ENCODE results near the gene MICALL2.
A peak's percentile ranks its signal among the peaks of the same experiment; 100 is the strongest.

MICALL2 gene

GRCh38 chr7:1479287-1479686 is 20.0 kb upstream of the MICALL2 start:
- H3K4me3 ChIP-seq (ENCODE audit: control insufficient read depth, low read depth, low read length), result no peak overlapping the region
- no peak for TF ChIP-seq CTCF (conservative IDR thresholded peaks at IDR 0.05; ENCODE audit: control insufficient read depth, insufficient read depth, low read depth, low read length)
- DNase-seq (ENCODE audit: low read depth), result no peak

- no peak overlapping the region for H3K4me3 ChIP-seq (ENCODE audit: control insufficient read depth, low read depth, low read length)
- TF ChIP-seq CTCF (conservative IDR thresholded peaks at IDR 0.05; ENCODE audit: control insufficient read depth, insufficient read depth, low read depth, low read length), result no peak
- no peak for DNase-seq (ENCODE audit: low read depth)
These were observed 19.2 kb upstream of the MICALL2 start for GRCh38 chr7:1478480-1478879.

GRCh38 chr7:1476859-1477258 is 17.6 kb upstream of the MICALL2 start:
- DNase-seq (ENCODE audit: low read depth), result no peak
- no peak overlapping the region for H3K4me3 ChIP-seq (ENCODE audit: control insufficient read depth, low read depth, low read length)
- TF ChIP-seq CTCF (conservative IDR thresholded peaks at IDR 0.05; ENCODE audit: control insufficient read depth, insufficient read depth, low read depth, low read length), result no peak

- DNase-seq (ENCODE audit: low read depth), result no peak
- TF ChIP-seq CTCF (conservative IDR thresholded peaks at IDR 0.05; ENCODE audit: control insufficient read depth, insufficient read depth, low read depth, low read length), result no peak
- H3K4me3 ChIP-seq (ENCODE audit: control insufficient read depth, low read depth, low read length), result no peak overlapping the region
These were observed 16.7 kb upstream of the MICALL2 start for GRCh38 chr7:1475991-1476390.

GRCh38 chr7:1475393-1475792 is 16.1 kb upstream of the MICALL2 start:
- DNase-seq (ENCODE audit: low read depth), result no peak
- no peak overlapping the region for H3K4me3 ChIP-seq (ENCODE audit: control insufficient read depth, low read depth, low read length)
- no peak for TF ChIP-seq CTCF (conservative IDR thresholded peaks at IDR 0.05; ENCODE audit: control insufficient read depth, insufficient read depth, low read depth, low read length)

- TF ChIP-seq CTCF (conservative IDR thresholded peaks at IDR 0.05; ENCODE audit: control insufficient read depth, insufficient read depth, low read depth, low read length), result no peak
- no peak overlapping the region for H3K4me3 ChIP-seq (ENCODE audit: control insufficient read depth, low read depth, low read length)
- DNase-seq (ENCODE audit: low read depth), result peak; percentile 41
These were observed 15.5 kb upstream of the MICALL2 start for GRCh38 chr7:1474736-1475135.

- TF ChIP-seq CTCF (conservative IDR thresholded peaks at IDR 0.05; ENCODE audit: control insufficient read depth, insufficient read depth, low read depth, low read length), result peak; percentile 74
- DNase-seq (ENCODE audit: low read depth), result peak; percentile 81
- H3K4me3 ChIP-seq (ENCODE audit: control insufficient read depth, low read depth, low read length), result no peak overlapping the region
These were observed 14.7 kb upstream of the MICALL2 start for GRCh38 chr7:1473864-1474512.
